ENCODE results near the gene TDRD7. TPM values are rescaled to one million over a fixed set of nuclear protein-coding genes. Genes with fewer than 3 reads are reported as not detected.
"Not testable (repeated sequence)": the region's sequence is repeated elsewhere in the genome, so short reads cannot be mapped to it uniquely, and the experiment has no call there.

Gene TDRD7
- total RNA-seq, 2 donors from 2014 or later, result 12.0 to 17.0 TPM

GRCh38 chr9:97415146-97415545, 3.2 kb downstream of the TDRD7 start:
- intact Hi-C loops (cut with DNase I), result no loop called here

GRCh38 chr9:97418880-97419279, 7.0 kb downstream of the TDRD7 start:
- intact Hi-C loops (cut with DNase I), result no loop called here
- DNase-seq (ENCODE audit: low spot score), result no peak

More at GRCh38 chr9:97415146-97415545, 3.2 kb downstream of the TDRD7 start:
- no peak for DNase-seq (ENCODE audit: low spot score)

GRCh38 chr9:97419309-97419867, 7.5 kb downstream of the TDRD7 start:
- intact Hi-C loops (cut with DNase I), result no loop called here

GRCh38 chr9:97425336-97425972, 13.6 kb downstream of the TDRD7 start:
- intact Hi-C loops (cut with DNase I), result no loop called here
- DNase-seq (ENCODE audit: low spot score), result no peak

More at GRCh38 chr9:97419309-97419867, 7.5 kb downstream of the TDRD7 start:
- no peak for DNase-seq (ENCODE audit: low spot score)

GRCh38 chr9:97425973-97426336, 14.1 kb downstream of the TDRD7 start:
- intact Hi-C loops (cut with DNase I), result no loop called here

GRCh38 chr9:97427885-97428284, 16.0 kb downstream of the TDRD7 start:
- DNase-seq (ENCODE audit: low spot score), result no peak
- intact Hi-C loops (cut with DNase I), result no loop called here

More at GRCh38 chr9:97425973-97426336, 14.1 kb downstream of the TDRD7 start:
- DNase-seq (ENCODE audit: low spot score), result no peak

- intact Hi-C loops (cut with DNase I), result no loop called here
- DNase-seq (ENCODE audit: low spot score), result no peak
Measured at GRCh38 chr9:97430316-97431043, 18.6 kb downstream of the TDRD7 start.

- intact Hi-C loops (cut with DNase I), result no loop called here
- DNase-seq (ENCODE audit: low spot score), result no peak
Measured at GRCh38 chr9:97431044-97431441, 19.1 kb downstream of the TDRD7 start.

- intact Hi-C loops (cut with DNase I), result no loop called here
- no peak for DNase-seq (ENCODE audit: low spot score)
Measured at GRCh38 chr9:97431549-97432143, 19.8 kb downstream of the TDRD7 start.

- intact Hi-C loops (cut with DNase I), result no loop called here
- no peak for DNase-seq (ENCODE audit: low spot score)
Measured at GRCh38 chr9:97437051-97437600, 25.2 kb downstream of the TDRD7 start.

- intact Hi-C loops (cut with DNase I), result no loop called here
Measured at GRCh38 chr9:97438257-97438656, 26.4 kb downstream of the TDRD7 start.

GRCh38 chr9:97438666-97439065, 26.8 kb downstream of the TDRD7 start:
- intact Hi-C loops (cut with DNase I), result no loop called here
- no peak for DNase-seq (ENCODE audit: low spot score)

More at GRCh38 chr9:97438257-97438656, 26.4 kb downstream of the TDRD7 start:
- DNase-seq (ENCODE audit: low spot score), result no peak

- intact Hi-C loops (cut with DNase I), result no loop called here
Measured at GRCh38 chr9:97440160-97440559, 28.3 kb downstream of the TDRD7 start.

GRCh38 chr9:97441729-97442128, 29.8 kb downstream of the TDRD7 start:
- no peak for DNase-seq (ENCODE audit: low spot score)
- intact Hi-C loops (cut with DNase I), result no loop called here

More at GRCh38 chr9:97440160-97440559, 28.3 kb downstream of the TDRD7 start:
- DNase-seq (ENCODE audit: low spot score), result no peak

GRCh38 chr9:97445119-97445701, 33.3 kb downstream of the TDRD7 start:
- no peak for DNase-seq (ENCODE audit: low spot score)
- intact Hi-C loops (cut with DNase I), result no loop called here

- intact Hi-C loops (cut with DNase I), result no loop called here
- DNase-seq (ENCODE audit: low spot score), result no peak
Measured at GRCh38 chr9:97447001-97447400, 35.1 kb downstream of the TDRD7 start.

GRCh38 chr9:97453573-97453972, 41.7 kb downstream of the TDRD7 start:
- DNase-seq (ENCODE audit: low spot score); intact Hi-C loops (cut with DNase I): not testable (repeated sequence)

- DNase-seq (ENCODE audit: low spot score); intact Hi-C loops (cut with DNase I): not testable (repeated sequence)
Measured at GRCh38 chr9:97456841-97457240, 44.9 kb downstream of the TDRD7 start.

GRCh38 chr9:97459326-97459725, 47.4 kb downstream of the TDRD7 start:
- intact Hi-C loops (cut with DNase I), result no loop called here
- no peak for DNase-seq (ENCODE audit: low spot score)

Measured in posterior vena cava (tissue), 2 donors.